H1 (cell line): ENCODE data around the gene CHD9NB. TPM values are rescaled to one million over a fixed set of nuclear protein-coding genes. Genes with fewer than 3 reads are reported as not detected.

Experiments
- HDAC2 ChIP-seq, 2 experiments: fragments of 300-600 bp in 1 of 2; sonication (generic) in 1 of 2; IDR thresholded peaks; 2 replicates each; pipeline ENCODE4 v1.6.1; 2011 to 2012; ENCODE audit warnings: low read depth in 2 of 2, low read length in 2 of 2, mild to moderate bottlenecking in 2 of 2, moderate library complexity in 2 of 2, borderline replicate concordance in 1 of 2, inconsistent platforms in 1 of 2
- MAFK ChIP-seq: IDR thresholded peaks from 2 replicates; pipeline ENCODE4 v1.6.1; 2012; ENCODE audit warnings: low read depth, mild to moderate bottlenecking, improper control_type of control experiment, low read length
- PHF8 ChIP-seq: fragments of 200-600 bp; sonication (generic); conservative IDR thresholded peaks from 2 replicates; pipeline ENCODE4 v1.7.1; 2012; ENCODE audit warnings: low read depth, mild to moderate bottlenecking, inconsistent platforms, low read length, moderate library complexity
- polyA plus RNA-seq, 7 experiments: library from polyadenylated mRNA; depleted of rRNA in 3 of 7; stranded (reverse) in 5 of 7; unstranded in 2 of 7; fragments of >200 nt in 5 of 7; fragments of 200-250 nt in 2 of 7; gene quantifications; 1 replicate in 5 of 7; 2 replicates in 1 of 7; 4 replicates in 1 of 7; pipeline versions ENCODE4 v1.2.1 to v1.2.3, GENCODE V29; 2011 to 2013; ENCODE audit warnings: missing spikeins in 2 of 7, mixed read lengths in 2 of 7
- total RNA-seq: library from RNA; stranded (reverse); fragmentation: NEBNext Ultra II Directional; extraction: Animal tissue kit (Norgen Biotek cat#: 25700); gene quantifications from 2 replicates; pipeline ENCODE4 v1.2.1, GENCODE V29; 2021
- TF ChIP-seq, protein P1 (sequence below): fragments of 300-600 bp; sonication (generic); IDR thresholded peaks from 2 replicates; pipeline ENCODE4 v1.7.1; 2012; ENCODE audit warnings: low read length, moderate library complexity, mild to moderate bottlenecking, inconsistent platforms; ENCODE audit not compliant: insufficient replicate concordance

CHD9NB gene
- total and polyA plus RNA-seq, 2 of the 8 experiments (the other 6 are each of a cell fraction or from before 2014, with no cell fraction given), result 4.5 to 5.9 TPM

- TF ChIP-seq, protein P1, sequence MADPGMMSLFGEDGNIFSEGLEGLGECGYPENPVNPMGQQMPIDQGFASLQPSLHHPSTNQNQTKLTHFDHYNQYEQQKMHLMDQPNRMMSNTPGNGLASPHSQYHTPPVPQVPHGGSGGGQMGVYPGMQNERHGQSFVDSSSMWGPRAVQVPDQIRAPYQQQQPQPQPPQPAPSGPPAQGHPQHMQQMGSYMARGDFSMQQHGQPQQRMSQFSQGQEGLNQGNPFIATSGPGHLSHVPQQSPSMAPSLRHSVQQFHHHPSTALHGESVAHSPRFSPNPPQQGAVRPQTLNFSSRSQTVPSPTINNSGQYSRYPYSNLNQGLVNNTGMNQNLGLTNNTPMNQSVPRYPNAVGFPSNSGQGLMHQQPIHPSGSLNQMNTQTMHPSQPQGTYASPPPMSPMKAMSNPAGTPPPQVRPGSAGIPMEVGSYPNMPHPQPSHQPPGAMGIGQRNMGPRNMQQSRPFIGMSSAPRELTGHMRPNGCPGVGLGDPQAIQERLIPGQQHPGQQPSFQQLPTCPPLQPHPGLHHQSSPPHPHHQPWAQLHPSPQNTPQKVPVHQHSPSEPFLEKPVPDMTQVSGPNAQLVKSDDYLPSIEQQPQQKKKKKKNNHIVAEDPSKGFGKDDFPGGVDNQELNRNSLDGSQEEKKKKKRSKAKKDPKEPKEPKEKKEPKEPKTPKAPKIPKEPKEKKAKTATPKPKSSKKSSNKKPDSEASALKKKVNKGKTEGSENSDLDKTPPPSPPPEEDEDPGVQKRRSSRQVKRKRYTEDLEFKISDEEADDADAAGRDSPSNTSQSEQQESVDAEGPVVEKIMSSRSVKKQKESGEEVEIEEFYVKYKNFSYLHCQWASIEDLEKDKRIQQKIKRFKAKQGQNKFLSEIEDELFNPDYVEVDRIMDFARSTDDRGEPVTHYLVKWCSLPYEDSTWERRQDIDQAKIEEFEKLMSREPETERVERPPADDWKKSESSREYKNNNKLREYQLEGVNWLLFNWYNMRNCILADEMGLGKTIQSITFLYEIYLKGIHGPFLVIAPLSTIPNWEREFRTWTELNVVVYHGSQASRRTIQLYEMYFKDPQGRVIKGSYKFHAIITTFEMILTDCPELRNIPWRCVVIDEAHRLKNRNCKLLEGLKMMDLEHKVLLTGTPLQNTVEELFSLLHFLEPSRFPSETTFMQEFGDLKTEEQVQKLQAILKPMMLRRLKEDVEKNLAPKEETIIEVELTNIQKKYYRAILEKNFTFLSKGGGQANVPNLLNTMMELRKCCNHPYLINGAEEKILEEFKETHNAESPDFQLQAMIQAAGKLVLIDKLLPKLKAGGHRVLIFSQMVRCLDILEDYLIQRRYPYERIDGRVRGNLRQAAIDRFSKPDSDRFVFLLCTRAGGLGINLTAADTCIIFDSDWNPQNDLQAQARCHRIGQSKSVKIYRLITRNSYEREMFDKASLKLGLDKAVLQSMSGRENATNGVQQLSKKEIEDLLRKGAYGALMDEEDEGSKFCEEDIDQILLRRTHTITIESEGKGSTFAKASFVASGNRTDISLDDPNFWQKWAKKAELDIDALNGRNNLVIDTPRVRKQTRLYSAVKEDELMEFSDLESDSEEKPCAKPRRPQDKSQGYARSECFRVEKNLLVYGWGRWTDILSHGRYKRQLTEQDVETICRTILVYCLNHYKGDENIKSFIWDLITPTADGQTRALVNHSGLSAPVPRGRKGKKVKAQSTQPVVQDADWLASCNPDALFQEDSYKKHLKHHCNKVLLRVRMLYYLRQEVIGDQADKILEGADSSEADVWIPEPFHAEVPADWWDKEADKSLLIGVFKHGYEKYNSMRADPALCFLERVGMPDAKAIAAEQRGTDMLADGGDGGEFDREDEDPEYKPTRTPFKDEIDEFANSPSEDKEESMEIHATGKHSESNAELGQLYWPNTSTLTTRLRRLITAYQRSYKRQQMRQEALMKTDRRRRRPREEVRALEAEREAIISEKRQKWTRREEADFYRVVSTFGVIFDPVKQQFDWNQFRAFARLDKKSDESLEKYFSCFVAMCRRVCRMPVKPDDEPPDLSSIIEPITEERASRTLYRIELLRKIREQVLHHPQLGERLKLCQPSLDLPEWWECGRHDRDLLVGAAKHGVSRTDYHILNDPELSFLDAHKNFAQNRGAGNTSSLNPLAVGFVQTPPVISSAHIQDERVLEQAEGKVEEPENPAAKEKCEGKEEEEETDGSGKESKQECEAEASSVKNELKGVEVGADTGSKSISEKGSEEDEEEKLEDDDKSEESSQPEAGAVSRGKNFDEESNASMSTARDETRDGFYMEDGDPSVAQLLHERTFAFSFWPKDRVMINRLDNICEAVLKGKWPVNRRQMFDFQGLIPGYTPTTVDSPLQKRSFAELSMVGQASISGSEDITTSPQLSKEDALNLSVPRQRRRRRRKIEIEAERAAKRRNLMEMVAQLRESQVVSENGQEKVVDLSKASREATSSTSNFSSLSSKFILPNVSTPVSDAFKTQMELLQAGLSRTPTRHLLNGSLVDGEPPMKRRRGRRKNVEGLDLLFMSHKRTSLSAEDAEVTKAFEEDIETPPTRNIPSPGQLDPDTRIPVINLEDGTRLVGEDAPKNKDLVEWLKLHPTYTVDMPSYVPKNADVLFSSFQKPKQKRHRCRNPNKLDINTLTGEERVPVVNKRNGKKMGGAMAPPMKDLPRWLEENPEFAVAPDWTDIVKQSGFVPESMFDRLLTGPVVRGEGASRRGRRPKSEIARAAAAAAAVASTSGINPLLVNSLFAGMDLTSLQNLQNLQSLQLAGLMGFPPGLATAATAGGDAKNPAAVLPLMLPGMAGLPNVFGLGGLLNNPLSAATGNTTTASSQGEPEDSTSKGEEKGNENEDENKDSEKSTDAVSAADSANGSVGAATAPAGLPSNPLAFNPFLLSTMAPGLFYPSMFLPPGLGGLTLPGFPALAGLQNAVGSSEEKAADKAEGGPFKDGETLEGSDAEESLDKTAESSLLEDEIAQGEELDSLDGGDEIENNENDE, result no peak
- TF ChIP-seq PHF8 (no peak), MAFK (no peak), HDAC2 (IDR thresholded peaks at IDR 0.05; ENCODE audit: borderline replicate concordance in 1 of 2, low read depth in 2 of 2, low read length in 2 of 2) (no peak)
Observed at GRCh38 chr16:53061701-53062159, 9.0 kb upstream of the CHD9NB start (continued).
